ENCODE results near the gene KCTD5.
"Not testable (repeated sequence)": the region's sequence is repeated elsewhere in the genome, so short reads cannot be mapped to it uniquely, and the experiment has no call there.

GRCh38 chr16:2680360-2680759 is 2.0 kb upstream of the KCTD5 start:
- TF ChIP-seq CTCF (IDR thresholded peaks at IDR 0.05; ENCODE audit: control extremely low read depth in 1 of 3, insufficient read depth in 1 of 3, low read depth in 1 of 3, low read length in 3 of 3); CHD1 (IDR thresholded peaks at IDR 0.05; ENCODE audit: low read depth, low read length); RBBP5 (IDR thresholded peaks at IDR 0.05; ENCODE audit: borderline replicate concordance, low read depth, low read length); MAX (IDR thresholded peaks at IDR 0.05); CBX8 (IDR thresholded peaks at IDR 0.05; ENCODE audit: borderline replicate concordance, low read depth, low read length); POLR2AphosphoS5 (IDR thresholded peaks at IDR 0.05; ENCODE audit: low read depth, low read length); EP300 (IDR thresholded peaks at IDR 0.05; ENCODE audit: borderline replicate concordance in 1 of 2, low read depth in 2 of 2, low read length in 2 of 2); CEBPB (IDR thresholded peaks at IDR 0.05; ENCODE audit: low read depth, low read length); EZH2 (IDR thresholded peaks at IDR 0.05; ENCODE audit: low read depth, low read length, severe bottlenecking); JUN (IDR thresholded peaks at IDR 0.05; ENCODE audit: low read depth, low read length): not testable (repeated sequence)
